ENCODE measurements around the gene RNF220. TPM values are rescaled to one million over a fixed set of nuclear protein-coding genes. Genes with fewer than 3 reads are reported as not detected.

The RNF220 gene
- total and polyA plus RNA-seq, 2 donors (not counting 3 experiments of a cell fraction or from before 2014, with no cell fraction given) = 62.7 to 66.6 TPM

GRCh38 chr1:44650159-44650831 lies 245.2 kb downstream of the RNF220 start:
- no peaks in the 10 kb centered on the region for H4K20me1 ChIP-seq (replicated peaks; ENCODE audit: control insufficient read depth, extremely low read depth, insufficient read depth, low read length)
- H3K4me2 ChIP-seq (ENCODE audit: insufficient read depth, low read length) = no peak overlapping the region
- dilution Hi-C loops (cut with MboI; ENCODE audit: extremely low pct_ligation_motif_present, low sequenced_read_pairs) (no loop called here), intact Hi-C loops (cut with micrococcal nuclease) (no loop called here)
- TF ChIP-seq GATA2 (IDR thresholded peaks at IDR 0.05; ENCODE audit: insufficient read depth, insufficient read length, low read depth, low read length) = no peak
- no peak for TF ChIP-seq EZH2 (IDR thresholded peaks at IDR 0.05; ENCODE audit: borderline replicate concordance, low read depth, low read length, severe bottlenecking)
- TF ChIP-seq POLR2A (IDR thresholded peaks at IDR 0.05; ENCODE audit: low read depth, low read length) = no peak
- TF ChIP-seq MYC (IDR thresholded peaks at IDR 0.05; ENCODE audit: low read depth, low read length) = no peak
- TF ChIP-seq, protein P1, sequence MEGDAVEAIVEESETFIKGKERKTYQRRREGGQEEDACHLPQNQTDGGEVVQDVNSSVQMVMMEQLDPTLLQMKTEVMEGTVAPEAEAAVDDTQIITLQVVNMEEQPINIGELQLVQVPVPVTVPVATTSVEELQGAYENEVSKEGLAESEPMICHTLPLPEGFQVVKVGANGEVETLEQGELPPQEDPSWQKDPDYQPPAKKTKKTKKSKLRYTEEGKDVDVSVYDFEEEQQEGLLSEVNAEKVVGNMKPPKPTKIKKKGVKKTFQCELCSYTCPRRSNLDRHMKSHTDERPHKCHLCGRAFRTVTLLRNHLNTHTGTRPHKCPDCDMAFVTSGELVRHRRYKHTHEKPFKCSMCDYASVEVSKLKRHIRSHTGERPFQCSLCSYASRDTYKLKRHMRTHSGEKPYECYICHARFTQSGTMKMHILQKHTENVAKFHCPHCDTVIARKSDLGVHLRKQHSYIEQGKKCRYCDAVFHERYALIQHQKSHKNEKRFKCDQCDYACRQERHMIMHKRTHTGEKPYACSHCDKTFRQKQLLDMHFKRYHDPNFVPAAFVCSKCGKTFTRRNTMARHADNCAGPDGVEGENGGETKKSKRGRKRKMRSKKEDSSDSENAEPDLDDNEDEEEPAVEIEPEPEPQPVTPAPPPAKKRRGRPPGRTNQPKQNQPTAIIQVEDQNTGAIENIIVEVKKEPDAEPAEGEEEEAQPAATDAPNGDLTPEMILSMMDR (IDR thresholded peaks at IDR 0.05; ENCODE audit: extremely low read depth in 1 of 2, insufficient read depth in 1 of 2, low read depth in 1 of 2, low read length in 2 of 2) = no peak
- TF ChIP-seq MAX (IDR thresholded peaks at IDR 0.05; ENCODE audit: insufficient read depth, insufficient read length) = no peak
- no peak for TF ChIP-seq POLR2AphosphoS5 (IDR thresholded peaks at IDR 0.05; ENCODE audit: insufficient read depth, low read depth, low read length)
- TF ChIP-seq JUN (IDR thresholded peaks at IDR 0.05; ENCODE audit: borderline replicate concordance, insufficient read depth, insufficient read length, low read depth) = no peak
- TF ChIP-seq FOS (IDR thresholded peaks at IDR 0.05; ENCODE audit: borderline replicate concordance, insufficient read depth, low read length) = no peak
- DNase-seq (ENCODE audit: low read depth, low spot score) (no peak), FAIRE-seq (no peak)
- CTCF ChIA-PET = interaction anchor here (3.4 to 5.0 kb wide), 4 partner anchors 9 to 273 kb away, joined by 46 to 109 read pairs (median 66); no protein-coding TSS in a partner anchor
- no peak overlapping the region for H3K27ac ChIP-seq (ENCODE audit: insufficient read depth, low read depth, low read length)
- no peaks in the 10 kb centered on the region for H3K9me3 ChIP-seq (replicated peaks; ENCODE audit: control insufficient read depth, insufficient read depth, low read length)
- no peaks in the 10 kb centered on the region for H3K9me1 ChIP-seq (replicated peaks; ENCODE audit: control insufficient read depth, extremely low read depth, insufficient read depth, low read length)
- H3K4me1 ChIP-seq (ENCODE audit: control insufficient read depth, extremely low read depth, insufficient read depth, low read length) = no peaks in the 10 kb centered on the region
- POLR2A ChIA-PET = no interaction called here
- no TSS peak for BruUV-seq (replicated peaks)
- H2AFZ ChIP-seq (ENCODE audit: low read depth, low read length) = no peak overlapping the region
- no peaks in the 10 kb centered on the region for H3K27me3 ChIP-seq (ENCODE audit: control insufficient read depth in 2 of 2, insufficient read depth in 2 of 2, low read length in 2 of 2)
- no peak overlapping the region for H3K4me3 ChIP-seq (replicated peaks in 1 of 3; ENCODE audit: insufficient read depth in 1 of 3, low read depth in 1 of 3, low read length in 3 of 3)
- no peaks in the 10 kb centered on the region for H3K79me2 ChIP-seq (ENCODE audit: control insufficient read depth, insufficient read depth, low read length)
- H3K9ac ChIP-seq (replicated peaks; ENCODE audit: extremely low read depth, insufficient read depth, low read length) = no peak overlapping the region
- peaks cover 0 to 35% of the 10 kb centered on the region in 2 experiments for H3K36me3 ChIP-seq (ENCODE audit: control insufficient read depth in 2 of 2, extremely low read depth in 1 of 2, insufficient read depth in 2 of 2, low read length in 2 of 2)
